H1 (cell line): ENCODE results near the gene RNF220. TPM values are rescaled to one million over a fixed set of nuclear protein-coding genes. Genes with fewer than 3 reads are reported as not detected.
A peak's percentile ranks its signal among the peaks of the same experiment; 100 is the strongest.

Source experiments
- CREB1 ChIP-seq: IDR thresholded peaks from 2 replicates; pipeline ENCODE4 v1.6.1; 2012; ENCODE audit warnings: inconsistent platforms
- JUND ChIP-seq: IDR thresholded peaks from 2 replicates; pipeline ENCODE4 v1.6.1; 2011; ENCODE audit warnings: mild to moderate bottlenecking, improper control_type of control experiment, low read length
- RNF2 ChIP-seq: fragments of 200-900, 300-1000 bp; sonication (generic); IDR thresholded peaks from 2 replicates; pipeline ENCODE4 v1.7.1; 2016; ENCODE audit warnings: borderline replicate concordance, low read depth, mild to moderate bottlenecking, antibody characterized with exemption, low read length; ENCODE audit not compliant: poor library complexity, severe bottlenecking; ENCODE audit errors: missing control alignments
- SIX5 ChIP-seq: IDR thresholded peaks from 2 replicates; pipeline ENCODE4 v1.6.1; 2011; ENCODE audit warnings: mild to moderate bottlenecking, low read depth, low read length
- TCF12 ChIP-seq: IDR thresholded peaks from 2 replicates; pipeline ENCODE4 v1.6.1; 2011; ENCODE audit warnings: low read depth, mild to moderate bottlenecking, low read length
- polyA plus RNA-seq, 7 experiments: library from polyadenylated mRNA; depleted of rRNA in 3 of 7; stranded (reverse) in 5 of 7; unstranded in 2 of 7; fragments of >200 nt in 5 of 7; fragments of 200-250 nt in 2 of 7; gene quantifications; 1 replicate in 5 of 7; 2 replicates in 1 of 7; 4 replicates in 1 of 7; pipeline versions ENCODE4 v1.2.1 to v1.2.3, GENCODE V29; 2011 to 2013; ENCODE audit warnings: missing spikeins in 2 of 7, mixed read lengths in 2 of 7
- total RNA-seq: library from RNA; stranded (reverse); fragmentation: NEBNext Ultra II Directional; extraction: Animal tissue kit (Norgen Biotek cat#: 25700); gene quantifications from 2 replicates; pipeline ENCODE4 v1.2.1, GENCODE V29; 2021
- TF ChIP-seq, protein P1 (sequence below), 3 experiments: IDR thresholded peaks; 1 replicate in 2 of 3; 2 replicates in 1 of 3; pipeline versions ENCODE4 v1.5.1 to v1.6.1; 2011; ENCODE audit warnings: low read length in 3 of 3, mild to moderate bottlenecking in 3 of 3, inconsistent platforms in 2 of 3, low read depth in 1 of 3, moderate library complexity in 1 of 3; ENCODE audit not compliant: insufficient read depth in 1 of 3; ENCODE audit errors: control extremely low read depth in 1 of 3
- TF ChIP-seq, protein P2 (sequence below): fragments of 300-600 bp; sonication (generic); IDR thresholded peaks from 2 replicates; pipeline ENCODE4 v1.7.1; 2012; ENCODE audit warnings: low read length, moderate library complexity, mild to moderate bottlenecking, inconsistent platforms; ENCODE audit not compliant: insufficient replicate concordance

RNF220 gene
- total and polyA plus RNA-seq, 2 of the 8 experiments (the other 6 are each of a cell fraction or from before 2014, with no cell fraction given), result 123 to 160 TPM

- TF ChIP-seq, protein P1, sequence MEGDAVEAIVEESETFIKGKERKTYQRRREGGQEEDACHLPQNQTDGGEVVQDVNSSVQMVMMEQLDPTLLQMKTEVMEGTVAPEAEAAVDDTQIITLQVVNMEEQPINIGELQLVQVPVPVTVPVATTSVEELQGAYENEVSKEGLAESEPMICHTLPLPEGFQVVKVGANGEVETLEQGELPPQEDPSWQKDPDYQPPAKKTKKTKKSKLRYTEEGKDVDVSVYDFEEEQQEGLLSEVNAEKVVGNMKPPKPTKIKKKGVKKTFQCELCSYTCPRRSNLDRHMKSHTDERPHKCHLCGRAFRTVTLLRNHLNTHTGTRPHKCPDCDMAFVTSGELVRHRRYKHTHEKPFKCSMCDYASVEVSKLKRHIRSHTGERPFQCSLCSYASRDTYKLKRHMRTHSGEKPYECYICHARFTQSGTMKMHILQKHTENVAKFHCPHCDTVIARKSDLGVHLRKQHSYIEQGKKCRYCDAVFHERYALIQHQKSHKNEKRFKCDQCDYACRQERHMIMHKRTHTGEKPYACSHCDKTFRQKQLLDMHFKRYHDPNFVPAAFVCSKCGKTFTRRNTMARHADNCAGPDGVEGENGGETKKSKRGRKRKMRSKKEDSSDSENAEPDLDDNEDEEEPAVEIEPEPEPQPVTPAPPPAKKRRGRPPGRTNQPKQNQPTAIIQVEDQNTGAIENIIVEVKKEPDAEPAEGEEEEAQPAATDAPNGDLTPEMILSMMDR (IDR thresholded peaks at IDR 0.05; ENCODE audit: control extremely low read depth in 1 of 3, insufficient read depth in 1 of 3, low read depth in 1 of 3, low read length in 3 of 3), result peak; percentile 86 to 96 (median 92)
- TF ChIP-seq CREB1, result 0 out of 2 replicates have a peak, but pooled peaks have one; percentile 33
- no peak for TF ChIP-seq TCF12
- no peak for TF ChIP-seq SIX5
- TF ChIP-seq, protein P2, sequence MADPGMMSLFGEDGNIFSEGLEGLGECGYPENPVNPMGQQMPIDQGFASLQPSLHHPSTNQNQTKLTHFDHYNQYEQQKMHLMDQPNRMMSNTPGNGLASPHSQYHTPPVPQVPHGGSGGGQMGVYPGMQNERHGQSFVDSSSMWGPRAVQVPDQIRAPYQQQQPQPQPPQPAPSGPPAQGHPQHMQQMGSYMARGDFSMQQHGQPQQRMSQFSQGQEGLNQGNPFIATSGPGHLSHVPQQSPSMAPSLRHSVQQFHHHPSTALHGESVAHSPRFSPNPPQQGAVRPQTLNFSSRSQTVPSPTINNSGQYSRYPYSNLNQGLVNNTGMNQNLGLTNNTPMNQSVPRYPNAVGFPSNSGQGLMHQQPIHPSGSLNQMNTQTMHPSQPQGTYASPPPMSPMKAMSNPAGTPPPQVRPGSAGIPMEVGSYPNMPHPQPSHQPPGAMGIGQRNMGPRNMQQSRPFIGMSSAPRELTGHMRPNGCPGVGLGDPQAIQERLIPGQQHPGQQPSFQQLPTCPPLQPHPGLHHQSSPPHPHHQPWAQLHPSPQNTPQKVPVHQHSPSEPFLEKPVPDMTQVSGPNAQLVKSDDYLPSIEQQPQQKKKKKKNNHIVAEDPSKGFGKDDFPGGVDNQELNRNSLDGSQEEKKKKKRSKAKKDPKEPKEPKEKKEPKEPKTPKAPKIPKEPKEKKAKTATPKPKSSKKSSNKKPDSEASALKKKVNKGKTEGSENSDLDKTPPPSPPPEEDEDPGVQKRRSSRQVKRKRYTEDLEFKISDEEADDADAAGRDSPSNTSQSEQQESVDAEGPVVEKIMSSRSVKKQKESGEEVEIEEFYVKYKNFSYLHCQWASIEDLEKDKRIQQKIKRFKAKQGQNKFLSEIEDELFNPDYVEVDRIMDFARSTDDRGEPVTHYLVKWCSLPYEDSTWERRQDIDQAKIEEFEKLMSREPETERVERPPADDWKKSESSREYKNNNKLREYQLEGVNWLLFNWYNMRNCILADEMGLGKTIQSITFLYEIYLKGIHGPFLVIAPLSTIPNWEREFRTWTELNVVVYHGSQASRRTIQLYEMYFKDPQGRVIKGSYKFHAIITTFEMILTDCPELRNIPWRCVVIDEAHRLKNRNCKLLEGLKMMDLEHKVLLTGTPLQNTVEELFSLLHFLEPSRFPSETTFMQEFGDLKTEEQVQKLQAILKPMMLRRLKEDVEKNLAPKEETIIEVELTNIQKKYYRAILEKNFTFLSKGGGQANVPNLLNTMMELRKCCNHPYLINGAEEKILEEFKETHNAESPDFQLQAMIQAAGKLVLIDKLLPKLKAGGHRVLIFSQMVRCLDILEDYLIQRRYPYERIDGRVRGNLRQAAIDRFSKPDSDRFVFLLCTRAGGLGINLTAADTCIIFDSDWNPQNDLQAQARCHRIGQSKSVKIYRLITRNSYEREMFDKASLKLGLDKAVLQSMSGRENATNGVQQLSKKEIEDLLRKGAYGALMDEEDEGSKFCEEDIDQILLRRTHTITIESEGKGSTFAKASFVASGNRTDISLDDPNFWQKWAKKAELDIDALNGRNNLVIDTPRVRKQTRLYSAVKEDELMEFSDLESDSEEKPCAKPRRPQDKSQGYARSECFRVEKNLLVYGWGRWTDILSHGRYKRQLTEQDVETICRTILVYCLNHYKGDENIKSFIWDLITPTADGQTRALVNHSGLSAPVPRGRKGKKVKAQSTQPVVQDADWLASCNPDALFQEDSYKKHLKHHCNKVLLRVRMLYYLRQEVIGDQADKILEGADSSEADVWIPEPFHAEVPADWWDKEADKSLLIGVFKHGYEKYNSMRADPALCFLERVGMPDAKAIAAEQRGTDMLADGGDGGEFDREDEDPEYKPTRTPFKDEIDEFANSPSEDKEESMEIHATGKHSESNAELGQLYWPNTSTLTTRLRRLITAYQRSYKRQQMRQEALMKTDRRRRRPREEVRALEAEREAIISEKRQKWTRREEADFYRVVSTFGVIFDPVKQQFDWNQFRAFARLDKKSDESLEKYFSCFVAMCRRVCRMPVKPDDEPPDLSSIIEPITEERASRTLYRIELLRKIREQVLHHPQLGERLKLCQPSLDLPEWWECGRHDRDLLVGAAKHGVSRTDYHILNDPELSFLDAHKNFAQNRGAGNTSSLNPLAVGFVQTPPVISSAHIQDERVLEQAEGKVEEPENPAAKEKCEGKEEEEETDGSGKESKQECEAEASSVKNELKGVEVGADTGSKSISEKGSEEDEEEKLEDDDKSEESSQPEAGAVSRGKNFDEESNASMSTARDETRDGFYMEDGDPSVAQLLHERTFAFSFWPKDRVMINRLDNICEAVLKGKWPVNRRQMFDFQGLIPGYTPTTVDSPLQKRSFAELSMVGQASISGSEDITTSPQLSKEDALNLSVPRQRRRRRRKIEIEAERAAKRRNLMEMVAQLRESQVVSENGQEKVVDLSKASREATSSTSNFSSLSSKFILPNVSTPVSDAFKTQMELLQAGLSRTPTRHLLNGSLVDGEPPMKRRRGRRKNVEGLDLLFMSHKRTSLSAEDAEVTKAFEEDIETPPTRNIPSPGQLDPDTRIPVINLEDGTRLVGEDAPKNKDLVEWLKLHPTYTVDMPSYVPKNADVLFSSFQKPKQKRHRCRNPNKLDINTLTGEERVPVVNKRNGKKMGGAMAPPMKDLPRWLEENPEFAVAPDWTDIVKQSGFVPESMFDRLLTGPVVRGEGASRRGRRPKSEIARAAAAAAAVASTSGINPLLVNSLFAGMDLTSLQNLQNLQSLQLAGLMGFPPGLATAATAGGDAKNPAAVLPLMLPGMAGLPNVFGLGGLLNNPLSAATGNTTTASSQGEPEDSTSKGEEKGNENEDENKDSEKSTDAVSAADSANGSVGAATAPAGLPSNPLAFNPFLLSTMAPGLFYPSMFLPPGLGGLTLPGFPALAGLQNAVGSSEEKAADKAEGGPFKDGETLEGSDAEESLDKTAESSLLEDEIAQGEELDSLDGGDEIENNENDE, result no peak
- no peak for TF ChIP-seq JUND
- no peak for TF ChIP-seq RNF2
Measured at GRCh38 chr1:44655609-44656008, 250.6 kb downstream of the RNF220 start (continued).
